ENCODE data around the gene SSPN.

SSPN gene

DNA sequence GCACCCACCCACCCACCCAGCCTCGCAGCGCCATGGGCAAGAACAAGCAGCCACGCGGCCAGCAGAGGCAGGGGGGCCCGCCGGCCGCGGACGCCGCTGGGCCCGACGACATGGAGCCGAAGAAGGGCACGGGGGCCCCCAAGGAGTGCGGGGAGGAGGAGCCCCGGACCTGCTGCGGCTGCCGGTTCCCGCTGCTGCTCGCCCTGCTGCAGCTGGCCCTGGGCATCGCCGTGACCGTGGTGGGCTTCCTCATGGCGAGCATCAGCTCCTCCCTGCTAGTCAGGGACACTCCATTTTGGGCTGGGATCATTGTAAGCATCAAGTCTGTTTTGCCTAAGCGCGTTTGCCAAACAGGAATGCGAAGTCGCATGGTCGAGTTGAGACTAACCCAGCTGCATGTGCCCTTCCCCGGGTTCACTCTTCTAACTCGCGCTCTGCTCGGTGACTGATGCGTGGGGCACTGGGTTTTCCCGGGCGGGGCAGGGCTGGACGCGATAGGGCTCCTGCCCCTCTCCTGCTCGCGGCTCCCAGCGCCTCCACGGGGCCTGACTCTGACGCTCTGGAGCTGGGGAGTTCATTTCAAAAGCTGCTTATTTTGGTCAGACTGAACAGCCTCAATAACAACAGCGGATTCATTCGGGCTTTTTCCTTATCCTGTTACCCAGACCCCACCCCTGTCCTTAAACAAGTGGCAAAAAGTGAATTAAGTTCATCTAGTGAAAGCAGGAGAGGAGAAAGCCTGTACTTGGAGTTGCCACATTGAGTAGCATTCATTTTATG, 458 bp downstream of the SSPN start:
- TF ChIP-seq, protein P1, sequence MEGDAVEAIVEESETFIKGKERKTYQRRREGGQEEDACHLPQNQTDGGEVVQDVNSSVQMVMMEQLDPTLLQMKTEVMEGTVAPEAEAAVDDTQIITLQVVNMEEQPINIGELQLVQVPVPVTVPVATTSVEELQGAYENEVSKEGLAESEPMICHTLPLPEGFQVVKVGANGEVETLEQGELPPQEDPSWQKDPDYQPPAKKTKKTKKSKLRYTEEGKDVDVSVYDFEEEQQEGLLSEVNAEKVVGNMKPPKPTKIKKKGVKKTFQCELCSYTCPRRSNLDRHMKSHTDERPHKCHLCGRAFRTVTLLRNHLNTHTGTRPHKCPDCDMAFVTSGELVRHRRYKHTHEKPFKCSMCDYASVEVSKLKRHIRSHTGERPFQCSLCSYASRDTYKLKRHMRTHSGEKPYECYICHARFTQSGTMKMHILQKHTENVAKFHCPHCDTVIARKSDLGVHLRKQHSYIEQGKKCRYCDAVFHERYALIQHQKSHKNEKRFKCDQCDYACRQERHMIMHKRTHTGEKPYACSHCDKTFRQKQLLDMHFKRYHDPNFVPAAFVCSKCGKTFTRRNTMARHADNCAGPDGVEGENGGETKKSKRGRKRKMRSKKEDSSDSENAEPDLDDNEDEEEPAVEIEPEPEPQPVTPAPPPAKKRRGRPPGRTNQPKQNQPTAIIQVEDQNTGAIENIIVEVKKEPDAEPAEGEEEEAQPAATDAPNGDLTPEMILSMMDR (IDR thresholded peaks at IDR 0.05; ENCODE audit: low read depth, low read length) = no peak
- in situ Hi-C loops (cut with HindIII; ENCODE audit: low sequenced_read_pairs) = no loop called here
- peak; percentile 61 for DNase-seq (ENCODE audit: low read depth, low spot score)
- peak overlapping the region; percentile 48 for H3K4me3 ChIP-seq (ENCODE audit: low read depth, low read length)

DNA sequence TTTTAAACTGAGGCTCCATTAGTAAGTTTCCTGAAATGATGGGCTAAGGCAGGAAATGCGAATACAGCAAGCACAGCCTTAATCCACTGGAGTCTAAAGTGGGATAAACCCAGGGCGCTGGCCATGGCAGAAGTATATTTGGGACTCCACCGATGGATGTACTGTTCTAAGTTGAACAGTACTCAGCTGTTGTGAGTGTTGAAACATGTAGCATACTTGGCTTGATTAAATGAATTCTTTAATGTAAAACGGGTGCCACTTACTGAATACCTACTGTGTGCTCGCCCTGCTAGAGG, 996 bp downstream of the SSPN start:
- TF ChIP-seq, protein P1 (IDR thresholded peaks at IDR 0.05; ENCODE audit: low read depth, low read length) = no peak
- in situ Hi-C loops (cut with HindIII; ENCODE audit: low sequenced_read_pairs) = no loop called here
- DNase-seq (ENCODE audit: low read depth, low spot score) = no peak
- peak overlapping the region; percentile 48 for H3K4me3 ChIP-seq (ENCODE audit: low read depth, low read length)

DNA sequence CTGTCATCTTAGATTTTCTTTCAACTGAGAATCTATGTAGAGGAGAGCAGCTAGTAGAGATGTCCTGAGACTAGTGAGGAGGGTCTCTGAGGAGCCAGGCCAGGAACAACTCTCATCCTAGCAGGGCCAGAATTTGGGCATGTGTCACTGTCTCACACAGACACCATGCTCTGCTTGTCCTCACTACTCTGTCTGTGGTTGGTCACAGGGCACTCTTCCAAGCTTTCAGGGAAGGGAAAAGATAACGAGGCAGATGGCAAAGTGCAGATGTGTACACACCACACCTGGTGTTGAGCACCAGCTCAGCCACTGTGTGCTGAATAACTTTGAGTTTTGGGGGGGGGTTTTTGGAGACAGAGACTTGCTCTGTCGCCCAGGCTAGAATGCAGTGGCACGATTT, 2.5 kb downstream of the SSPN start:
- DNase-seq (ENCODE audit: low read depth, low spot score) = no peak
- no peak overlapping the region for H3K4me3 ChIP-seq (ENCODE audit: low read depth, low read length)
- TF ChIP-seq, protein P1 (IDR thresholded peaks at IDR 0.05; ENCODE audit: low read depth, low read length) = no peak
- in situ Hi-C loops (cut with HindIII; ENCODE audit: low sequenced_read_pairs) = no loop called here

DNA sequence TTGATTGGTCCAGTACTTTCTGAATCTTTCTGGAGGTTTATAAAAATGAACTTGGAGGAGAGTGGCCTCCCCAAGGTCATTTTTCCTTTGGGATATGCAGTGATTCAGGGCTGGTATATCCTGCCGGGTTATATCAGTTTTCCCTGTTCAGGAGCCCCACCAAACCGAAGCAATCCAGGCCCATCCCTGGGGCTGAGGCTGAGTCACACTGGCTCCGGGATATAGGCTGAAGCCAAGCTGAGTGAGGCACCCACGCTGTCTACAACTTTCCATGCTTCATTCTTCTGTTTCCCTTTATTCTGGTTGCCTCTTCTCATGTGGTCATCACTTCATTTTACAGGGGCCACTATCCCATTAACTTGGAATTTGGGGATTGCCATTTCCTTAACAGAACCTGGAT, 3.4 kb downstream of the SSPN start:
- DNase-seq (ENCODE audit: low read depth, low spot score) = peak; percentile 45
- TF ChIP-seq, protein P1 (IDR thresholded peaks at IDR 0.05; ENCODE audit: low read depth, low read length) = no peak
- H3K4me3 ChIP-seq (ENCODE audit: low read depth, low read length) = no peak overlapping the region
- in situ Hi-C loops (cut with HindIII; ENCODE audit: low sequenced_read_pairs) = no loop called here

DNA sequence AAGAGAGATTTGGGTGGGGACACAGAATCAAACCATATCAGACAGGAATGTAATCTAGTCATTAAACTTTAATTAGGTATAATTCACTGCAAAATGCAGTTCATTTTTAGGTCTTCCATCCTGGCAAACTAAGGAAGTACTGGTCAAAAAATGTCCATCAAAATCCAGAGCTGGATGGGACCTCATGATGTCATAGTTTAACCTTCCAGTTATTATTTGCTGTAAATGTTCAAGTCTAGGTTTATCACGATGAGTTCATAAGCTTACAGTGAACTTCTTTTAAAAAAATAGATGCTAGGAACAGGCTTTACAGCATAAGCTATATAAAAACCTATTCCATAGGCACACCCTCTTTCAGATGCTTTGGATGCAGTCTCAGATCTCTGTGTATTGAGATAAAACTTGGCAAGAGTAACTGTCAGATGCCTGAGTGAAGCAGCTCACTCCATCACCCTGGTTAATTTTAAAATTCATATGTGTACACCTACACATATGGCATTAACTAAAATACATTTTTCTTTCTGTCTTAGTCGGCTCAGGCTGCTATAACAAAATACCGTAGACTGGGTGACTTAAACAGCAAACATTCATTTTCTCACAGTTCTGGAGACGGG, 7.9 kb downstream of the SSPN start:
- DNase-seq (ENCODE audit: low read depth, low spot score) = no peak
- H3K4me3 ChIP-seq (ENCODE audit: low read depth, low read length) = no peak overlapping the region
- in situ Hi-C loops (cut with HindIII; ENCODE audit: low sequenced_read_pairs) = no loop called here
- TF ChIP-seq, protein P1 (IDR thresholded peaks at IDR 0.05; ENCODE audit: low read depth, low read length) = no peak

DNA sequence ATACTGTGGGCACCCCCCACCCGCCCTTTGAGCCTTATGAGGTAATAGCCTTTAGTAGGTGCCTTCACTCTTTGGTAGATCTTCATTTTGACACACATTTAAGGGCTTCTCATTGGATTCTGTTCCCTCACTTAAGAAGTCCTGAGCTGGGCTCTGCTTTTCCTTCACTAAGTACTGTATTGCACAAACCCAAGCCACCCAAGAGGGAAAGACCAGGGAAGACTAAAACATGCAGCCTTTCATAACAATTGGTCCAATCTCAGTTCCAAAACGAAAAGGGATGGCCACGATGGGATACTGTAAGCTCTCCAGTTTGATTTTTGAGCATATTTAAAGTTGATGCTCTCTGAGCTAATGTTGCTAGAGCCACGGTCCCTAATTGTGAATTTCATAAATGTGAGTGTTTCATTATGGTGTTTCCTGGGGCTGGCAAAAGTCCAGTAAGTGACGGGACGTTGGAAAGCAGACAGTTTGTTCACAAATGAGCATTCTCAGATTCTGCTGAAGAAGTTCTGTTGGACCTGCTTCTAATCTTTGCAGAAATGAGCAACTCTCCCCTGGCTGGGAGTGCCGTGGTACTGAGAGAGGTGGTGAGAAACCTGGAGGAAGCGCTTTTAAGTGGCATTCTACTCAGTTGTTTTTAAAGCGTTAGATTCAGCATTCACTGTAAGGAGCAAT, 9.4 kb downstream of the SSPN start:
- TF ChIP-seq, protein P1 (IDR thresholded peaks at IDR 0.05; ENCODE audit: low read depth, low read length) = no peak
- in situ Hi-C loops (cut with HindIII; ENCODE audit: low sequenced_read_pairs) = no loop called here
- no peak for DNase-seq (ENCODE audit: low read depth, low spot score)
- no peak overlapping the region for H3K4me3 ChIP-seq (ENCODE audit: low read depth, low read length)
